Upper lobe of left lung (tissue), 6 donors: ENCODE measurements around the gene TSPOAP1. TPM values are rescaled to one million over a fixed set of nuclear protein-coding genes. Genes with fewer than 3 reads are reported as not detected.
A peak's percentile ranks its signal among the peaks of the same experiment; 100 is the strongest.

Source experiments
- ATAC-seq, 2 donors: fragments of 200-7000 bp; cut with Tn5 transposase; one replicate each; pipeline ENCODE4 v1.9.1; 2022; ENCODE audit warnings: mild to moderate bottlenecking in 2 of 2, moderate library complexity in 2 of 2; ENCODE audit not compliant: low FRiP score in 2 of 2
- DNase-seq, 2 donors: peaks; one replicate each; pipeline ENCODE4 v3.0.0-alpha.2; 2019 to 2020
- H3K27ac ChIP-seq, 4 donors: fragments of 200-600 bp; sonication (generic); one replicate each; pipeline ENCODE4 v1.5.1; 2016 to 2019
- H3K27me3 ChIP-seq, 4 donors: fragments of 200-600 bp; sonication (generic); one replicate each; pipeline ENCODE4 v1.5.1; 2017 to 2019
- H3K36me3 ChIP-seq, 4 donors: fragments of 200-600 bp; sonication (generic); one replicate each; pipeline ENCODE4 v1.5.1; 2016 to 2019
- H3K4me1 ChIP-seq, 4 donors: fragments of 200-600 bp; sonication (generic); one replicate each; pipeline ENCODE4 v1.5.1; 2018 to 2019
- H3K4me3 ChIP-seq, 4 donors: fragments of 200-600 bp; sonication (generic); one replicate each; pipeline ENCODE4 v1.5.1; 2017 to 2019; ENCODE audit warnings: mild to moderate bottlenecking in 2 of 4, moderate library complexity in 1 of 4
- H3K9me3 ChIP-seq, 4 donors: fragments of 200-600 bp; sonication (generic); one replicate each; pipeline ENCODE4 v1.5.1; 2018 to 2019
- EP300 ChIP-seq, 4 donors: sonication (generic); formaldehyde crosslinking; IDR thresholded peaks; one replicate each; pipeline ENCODE4 v1.5.1; 2017; ENCODE audit warnings: antibody characterized with exemption in 4 of 4, control low read depth in 2 of 4
- POLR2A ChIP-seq, 4 donors: fragments of 450-650 bp; IDR thresholded peaks; one replicate each; pipeline ENCODE4 v1.5.1; 2016 to 2017; ENCODE audit warnings: antibody characterized with exemption in 4 of 4, mild to moderate bottlenecking in 2 of 4
- POLR2AphosphoS5 ChIP-seq, 2 donors: sonication (generic); formaldehyde crosslinking; IDR thresholded peaks; one replicate each; pipeline ENCODE4 v1.5.1; 2017; ENCODE audit warnings: antibody characterized with exemption in 2 of 2
- WGBS, 2 donors: methylation state at CpG; one replicate each; pipeline ENCODE4 v1.1.5; 2017 to 2018; 5-methylcytosine and 5-hydroxymethylcytosine counted together
- total RNA-seq, 6 donors: library from RNA; depleted of rRNA in 4 of 6; stranded (reverse); fragments of >200 nt in 4 of 6; gene quantifications; one replicate each; pipeline versions ENCODE4 v1.1.0 to v1.2.1, GENCODE V29; 2016 to 2021
- TF ChIP-seq, protein P1 (sequence below), 6 experiments: fragments of 450-650 bp in 4 of 6; fragments of 200-600 bp in 2 of 6; sonication (generic) in 2 of 6; IDR thresholded peaks; one replicate each; pipeline ENCODE4 v1.5.1; 2016 to 2019; ENCODE audit warnings: antibody characterized with exemption in 6 of 6
- donor health status: DM: no; HTN: no; CAD: no; lungs with moderate emphysema.
- donor health status: DM: no; HTN: yes; CAD: no; lungs with severe emphysema.

The TSPOAP1 gene
- total RNA-seq, 6 donors from 2014 or later, result 14.0 to 50.3 (median 24.1) TPM

DNA sequence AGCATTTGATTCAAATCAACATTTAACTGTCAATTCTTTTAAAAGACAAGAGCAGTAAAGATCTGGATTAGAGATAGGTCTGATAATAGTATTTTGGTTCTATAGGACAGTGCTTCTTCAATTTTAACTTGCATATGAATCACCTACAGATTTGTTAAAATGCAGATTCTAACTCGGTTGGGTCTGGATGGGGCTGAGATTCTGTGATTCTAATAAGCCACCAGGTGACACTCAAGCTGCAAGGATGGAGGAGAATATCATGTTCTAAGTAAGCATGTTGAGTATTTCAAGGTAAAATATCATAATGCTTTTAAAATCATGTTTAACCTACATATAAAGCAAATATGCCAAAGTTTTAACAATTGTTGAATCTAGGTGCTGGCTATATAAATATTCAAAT lies 15.8 kb downstream of the TSPOAP1 start:
- Histone ChIP-seq H3K27me3 (no peaks in the 10 kb centered on the region), H3K27ac (no peak overlapping the region), H3K4me1 (no peaks in the 10 kb centered on the region), H3K4me3 (no peak overlapping the region), H3K36me3 (no peaks in the 10 kb centered on the region), H3K9me3 (no peaks in the 10 kb centered on the region)
- TF ChIP-seq, protein P1, sequence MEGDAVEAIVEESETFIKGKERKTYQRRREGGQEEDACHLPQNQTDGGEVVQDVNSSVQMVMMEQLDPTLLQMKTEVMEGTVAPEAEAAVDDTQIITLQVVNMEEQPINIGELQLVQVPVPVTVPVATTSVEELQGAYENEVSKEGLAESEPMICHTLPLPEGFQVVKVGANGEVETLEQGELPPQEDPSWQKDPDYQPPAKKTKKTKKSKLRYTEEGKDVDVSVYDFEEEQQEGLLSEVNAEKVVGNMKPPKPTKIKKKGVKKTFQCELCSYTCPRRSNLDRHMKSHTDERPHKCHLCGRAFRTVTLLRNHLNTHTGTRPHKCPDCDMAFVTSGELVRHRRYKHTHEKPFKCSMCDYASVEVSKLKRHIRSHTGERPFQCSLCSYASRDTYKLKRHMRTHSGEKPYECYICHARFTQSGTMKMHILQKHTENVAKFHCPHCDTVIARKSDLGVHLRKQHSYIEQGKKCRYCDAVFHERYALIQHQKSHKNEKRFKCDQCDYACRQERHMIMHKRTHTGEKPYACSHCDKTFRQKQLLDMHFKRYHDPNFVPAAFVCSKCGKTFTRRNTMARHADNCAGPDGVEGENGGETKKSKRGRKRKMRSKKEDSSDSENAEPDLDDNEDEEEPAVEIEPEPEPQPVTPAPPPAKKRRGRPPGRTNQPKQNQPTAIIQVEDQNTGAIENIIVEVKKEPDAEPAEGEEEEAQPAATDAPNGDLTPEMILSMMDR (IDR thresholded peaks at IDR 0.05), result no peak
- TF ChIP-seq POLR2A (IDR thresholded peaks at IDR 0.05) (no peak), EP300 (IDR thresholded peaks at IDR 0.05) (no peak), POLR2AphosphoS5 (IDR thresholded peaks at IDR 0.05) (no peak)
- ATAC-seq, result no peak
- DNase-seq, result no peak
- 50 to 63% methylated on average over 1 of the region's 1 CpG for WGBS, 2 donors

DNA sequence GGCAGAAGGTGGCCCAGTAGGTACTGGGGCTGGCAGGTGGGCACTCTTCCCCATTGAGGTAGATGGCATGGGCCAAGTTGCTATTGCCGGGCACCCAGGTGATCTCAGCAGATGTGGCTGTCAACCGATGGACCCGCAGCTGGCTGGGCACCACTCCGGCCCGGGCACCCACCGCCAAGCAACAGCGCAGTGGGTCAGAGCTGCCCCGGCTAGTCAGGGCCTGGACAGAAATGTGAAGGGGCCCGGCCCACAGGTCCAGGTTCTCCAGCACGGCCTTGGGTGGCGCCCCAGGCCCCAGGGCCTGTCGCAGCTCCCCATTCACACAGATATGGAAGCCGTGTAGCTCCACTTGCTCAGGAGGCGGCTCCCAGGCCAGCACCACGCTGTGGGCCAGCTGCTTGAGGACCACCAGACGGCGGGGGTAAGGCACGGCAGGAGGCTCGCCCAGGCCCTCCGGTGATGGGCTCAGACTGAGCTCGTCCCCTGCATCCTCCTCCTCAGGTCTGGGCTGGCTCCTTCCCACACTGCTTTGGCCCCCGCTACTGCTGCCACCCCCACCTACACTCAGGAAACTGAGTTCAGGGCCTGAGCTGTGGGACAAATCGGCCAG lies 16.5 kb downstream of the TSPOAP1 start:
- Histone ChIP-seq H3K4me3 (no peak overlapping the region), H3K27ac (no peak overlapping the region), H3K27me3 (no peaks in the 10 kb centered on the region), H3K9me3 (no peaks in the 10 kb centered on the region), H3K36me3 (no peaks in the 10 kb centered on the region), H3K4me1 (no peaks in the 10 kb centered on the region)
- 74 to 91% methylated on average over 3 to 15 of the region's 23 CpGs for WGBS, 2 donors
- TF ChIP-seq EP300 (IDR thresholded peaks at IDR 0.05) (no peak), POLR2A (IDR thresholded peaks at IDR 0.05) (no peak), POLR2AphosphoS5 (IDR thresholded peaks at IDR 0.05) (no peak)
- TF ChIP-seq, protein P1 (IDR thresholded peaks at IDR 0.05), result no peak
- no peak for ATAC-seq
- peak in 1 of 2 donors; percentile 71 for DNase-seq

DNA sequence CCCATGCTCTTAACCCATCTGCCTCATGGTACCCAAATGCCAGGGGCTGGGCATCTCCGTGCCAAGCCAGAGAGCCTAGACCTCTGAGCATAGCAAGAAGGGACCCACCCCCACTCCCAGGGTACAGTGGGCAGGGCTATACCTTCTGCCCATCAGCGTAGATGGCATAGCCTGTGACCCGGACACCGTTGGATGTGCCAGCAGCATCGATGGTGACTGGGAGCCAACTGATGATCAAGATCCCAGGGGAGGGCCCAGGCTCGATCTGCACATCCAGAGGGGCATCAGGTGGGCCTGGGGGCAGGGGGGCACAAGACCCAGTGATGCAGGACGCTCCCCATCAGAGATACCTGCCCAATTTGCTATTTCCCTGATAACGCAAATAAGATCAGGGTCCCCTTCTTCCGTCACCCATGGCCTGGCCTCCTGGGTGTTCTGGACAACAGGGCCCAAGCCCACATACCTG lies 17.1 kb downstream of the TSPOAP1 start:
- Histone ChIP-seq H3K4me3 (no peak overlapping the region), H3K9me3 (no peaks in the 10 kb centered on the region), H3K4me1 (no peaks in the 10 kb centered on the region), H3K27ac (no peak overlapping the region), H3K27me3 (no peaks in the 10 kb centered on the region), H3K36me3 (no peaks in the 10 kb centered on the region)
- TF ChIP-seq, protein P1 (IDR thresholded peaks at IDR 0.05), result no peak
- TF ChIP-seq POLR2A (IDR thresholded peaks at IDR 0.05) (no peak), EP300 (IDR thresholded peaks at IDR 0.05) (no peak), POLR2AphosphoS5 (IDR thresholded peaks at IDR 0.05) (no peak)
- no peak for ATAC-seq
- 88 to 94% methylated on average over 5 to 9 of the region's 9 CpGs for WGBS, 2 donors
- no peak for DNase-seq

DNA sequence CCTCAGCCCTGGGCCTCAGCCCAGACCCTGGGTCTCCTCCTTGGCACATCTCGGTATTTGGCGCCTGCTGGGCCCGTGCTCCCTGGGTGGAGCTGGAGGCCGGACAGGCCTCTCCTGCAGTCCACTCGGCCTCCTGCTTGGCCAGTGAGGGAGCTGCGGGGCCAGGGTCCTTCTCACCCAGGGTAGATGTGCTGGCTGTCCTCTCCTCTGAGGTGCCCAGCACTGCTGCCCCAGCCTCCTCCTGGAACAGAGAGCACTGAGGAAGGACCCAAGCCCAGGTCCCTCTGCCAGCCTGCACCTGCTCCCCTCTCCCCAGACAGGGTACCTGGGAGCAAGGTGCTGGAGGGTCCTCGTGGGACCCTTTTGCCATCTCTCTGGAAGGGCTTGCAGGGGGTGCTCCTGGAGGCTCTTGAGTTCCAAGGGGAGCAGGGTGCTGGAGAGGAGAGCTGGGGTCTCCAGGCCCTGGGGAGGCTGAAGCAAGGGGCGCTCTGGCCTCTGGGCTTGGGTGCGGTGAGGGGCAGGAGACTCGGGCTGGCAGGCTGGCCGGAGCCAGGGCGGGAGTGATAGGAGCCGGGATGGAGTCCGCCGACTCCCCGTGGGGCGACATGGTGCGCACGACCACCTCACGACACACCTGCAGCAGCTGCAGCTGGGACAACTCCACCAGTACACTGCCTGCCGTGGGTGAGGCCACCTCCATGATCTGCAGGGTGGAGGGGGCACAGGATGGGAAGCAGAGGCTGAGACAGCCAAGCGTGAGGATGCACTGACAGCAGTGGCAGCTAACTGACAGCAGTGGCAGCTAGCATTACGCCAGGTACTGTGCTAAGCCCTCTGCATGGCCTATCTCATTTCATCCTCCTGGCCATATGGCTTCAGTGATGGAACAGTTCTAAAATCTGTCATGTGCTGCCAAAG lies 17.8 kb downstream of the TSPOAP1 start:
- no peak for ATAC-seq
- H3K9me3 ChIP-seq, result no peaks in the 10 kb centered on the region
- no peaks in the 10 kb centered on the region for H3K36me3 ChIP-seq
- H3K4me1 ChIP-seq, result no peaks in the 10 kb centered on the region
- WGBS, 2 donors, result 89 to 92% methylated on average over 18 to 23 of the region's 23 CpGs
- H3K27me3 ChIP-seq, result no peaks in the 10 kb centered on the region
- no peak for DNase-seq
- no peak for TF ChIP-seq EP300 (IDR thresholded peaks at IDR 0.05)
- no peak for TF ChIP-seq POLR2AphosphoS5 (IDR thresholded peaks at IDR 0.05)
- no peak for TF ChIP-seq POLR2A (IDR thresholded peaks at IDR 0.05)
- TF ChIP-seq, protein P1 (IDR thresholded peaks at IDR 0.05), result no peak
- no peak overlapping the region for H3K27ac ChIP-seq
- no peak overlapping the region for H3K4me3 ChIP-seq
